SU-DHL-6 (cell line): Measurements from ENCODE around the gene MYO10.

Source experiments
- CTCF ChIP-seq: fragments of 200-600 bp; sonication (generic); IDR thresholded peaks from one replicate; pipeline ENCODE4 v1.5.1; 2017; ENCODE audit warnings: antibody characterized with exemption, mild to moderate bottlenecking, low read length, moderate library complexity; ENCODE audit not compliant: insufficient read depth, poor library complexity, severe bottlenecking
- EZH2phosphoT487 ChIP-seq: fragments of 200-600 bp; sonication (generic), shearing (Covaris generic); conservative IDR thresholded peaks from 2 replicates; pipeline ENCODE4 v1.6.1; 2018; ENCODE audit warnings: mild to moderate bottlenecking, antibody characterized with exemption, low read length, moderate library complexity, mixed read lengths

DNA sequence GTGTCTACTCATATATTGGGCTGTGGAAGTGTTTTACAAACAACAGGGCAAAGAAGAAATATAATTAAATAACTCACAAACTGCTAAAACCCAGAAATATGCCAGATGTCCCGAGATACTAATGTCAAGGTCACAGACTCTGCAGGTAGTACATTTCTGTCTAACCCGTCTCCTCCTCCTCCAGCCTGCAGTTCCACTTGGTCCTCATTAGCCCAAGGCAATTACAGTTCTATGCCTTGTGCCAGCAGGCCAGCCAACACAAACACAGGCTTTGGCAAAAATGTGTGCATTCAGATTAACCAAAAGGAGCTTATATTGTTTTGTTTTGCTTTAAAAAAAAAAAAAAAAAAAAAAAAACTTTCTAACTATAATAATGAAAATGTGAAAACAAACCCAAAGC lies 148.8 kb downstream of the MYO10 start:
- no peak for TF ChIP-seq CTCF
- TF ChIP-seq EZH2phosphoT487 = no peak
